H9 (cell line): ENCODE results near the gene ANKRD13A. TPM values are rescaled to one million over a fixed set of nuclear protein-coding genes. Genes with fewer than 3 reads are reported as not detected.

Experiments used
- DNase-seq: peaks from one replicate; pipeline ENCODE4 v3.0.0-alpha.2; 2017
- H2AFZ ChIP-seq: one replicate; pipeline ENCODE4 v1.6.1; 2013; ENCODE audit warnings: mild to moderate bottlenecking, low read length, control low read depth, moderate library complexity
- H2AK5ac ChIP-seq: 2 replicates; pipeline ENCODE4 v1.6.1; 2013; ENCODE audit warnings: low read length, control low read depth, mixed read lengths; ENCODE audit not compliant: insufficient read length
- H2BK120ac ChIP-seq: one replicate; pipeline ENCODE4 v1.6.1; 2013; ENCODE audit warnings: low read depth, mild to moderate bottlenecking, low read length, control low read depth, inconsistent platforms; ENCODE audit not compliant: poor library complexity, severe bottlenecking
- H2BK12ac ChIP-seq: 2 replicates; pipeline ENCODE4 v1.6.1; 2013; ENCODE audit warnings: low read length, control low read depth, mixed read lengths, low read depth; ENCODE audit not compliant: insufficient read length
- H2BK15ac ChIP-seq: 2 replicates; pipeline ENCODE4 v1.6.1; 2013; ENCODE audit warnings: low read depth, low read length, control low read depth
- H2BK20ac ChIP-seq: one replicate; pipeline ENCODE4 v1.6.1; 2013; ENCODE audit warnings: low read depth, mild to moderate bottlenecking, low read length, control low read depth, inconsistent platforms; ENCODE audit not compliant: poor library complexity, severe bottlenecking
- H2BK5ac ChIP-seq: 2 replicates; pipeline ENCODE4 v1.6.1; 2013; ENCODE audit warnings: low read length, control low read depth, mixed read lengths; ENCODE audit not compliant: insufficient read length
- H3K14ac ChIP-seq: 2 replicates; pipeline ENCODE4 v1.6.1; 2013; ENCODE audit warnings: low read length, control low read depth; ENCODE audit not compliant: insufficient read depth
- H3K18ac ChIP-seq: 2 replicates; pipeline ENCODE4 v1.6.1; 2013; ENCODE audit warnings: low read depth, mild to moderate bottlenecking, mixed read lengths, low read length, control low read depth; ENCODE audit not compliant: insufficient read length
- H3K23ac ChIP-seq: 2 replicates; pipeline ENCODE4 v1.6.1; 2013; ENCODE audit warnings: low read length, control low read depth, mixed read lengths, low read depth; ENCODE audit not compliant: insufficient read length
- H3K23me2 ChIP-seq: 2 replicates; pipeline ENCODE4 v1.6.1; 2013; ENCODE audit warnings: low read depth, mild to moderate bottlenecking, mixed read lengths, low read length, control low read depth; ENCODE audit not compliant: insufficient read length, poor library complexity, severe bottlenecking
- H3K27ac ChIP-seq: 2 replicates; pipeline ENCODE4 v1.5.1; 2013; ENCODE audit warnings: low read length, control low read depth, mixed read lengths, low read depth; ENCODE audit not compliant: insufficient read length
- H3K27me3 ChIP-seq: 2 replicates; pipeline ENCODE4 v1.6.1; 2013; ENCODE audit warnings: low read length, control low read depth, inconsistent platforms; ENCODE audit not compliant: insufficient read depth
- H3K4ac ChIP-seq: 2 replicates; pipeline ENCODE4 v1.6.1; 2013; ENCODE audit warnings: low read depth, mild to moderate bottlenecking, control low read depth, inconsistent platforms, low read length, moderate library complexity
- H3K4me1 ChIP-seq: 2 replicates; pipeline ENCODE4 v1.6.1; 2013; ENCODE audit warnings: low read length, control low read depth, inconsistent platforms; ENCODE audit not compliant: insufficient read depth
- H3K4me2 ChIP-seq: 2 replicates; pipeline ENCODE4 v1.6.1; 2013; ENCODE audit warnings: low read length, control low read depth, mixed read lengths; ENCODE audit not compliant: insufficient read length, insufficient read depth
- H3K56ac ChIP-seq: 2 replicates; pipeline ENCODE4 v1.6.1; 2013; ENCODE audit warnings: low read depth, mild to moderate bottlenecking, mixed read lengths, low read length, control low read depth; ENCODE audit not compliant: insufficient read length
- H3K79me1 ChIP-seq: 2 replicates; pipeline ENCODE4 v1.6.1; 2013; ENCODE audit warnings: low read depth, mild to moderate bottlenecking, moderate library complexity, low read length, control low read depth, inconsistent platforms; ENCODE audit not compliant: insufficient read depth, poor library complexity, severe bottlenecking
- H3K79me2 ChIP-seq: 2 replicates; pipeline ENCODE4 v1.6.1; 2013; ENCODE audit warnings: low read length, control low read depth, inconsistent platforms; ENCODE audit not compliant: insufficient read depth
- H3K9ac ChIP-seq: 2 replicates; pipeline ENCODE4 v1.6.1; 2013; ENCODE audit warnings: low read length, control low read depth, mixed read lengths; ENCODE audit not compliant: insufficient read length; ENCODE audit errors: extremely low read depth
- H3K9me3 ChIP-seq: one replicate; pipeline ENCODE4 v1.6.1; 2013; ENCODE audit warnings: low read depth, low read length, inconsistent platforms; ENCODE audit not compliant: control insufficient read depth
- H3T11ph ChIP-seq: one replicate; pipeline ENCODE4 v1.6.1; 2013; ENCODE audit warnings: mild to moderate bottlenecking, low read length, control low read depth, inconsistent platforms
- H4K20me1 ChIP-seq: one replicate; pipeline ENCODE4 v1.6.1; 2013; ENCODE audit not compliant: control insufficient read depth, insufficient read length, insufficient read depth
- H4K5ac ChIP-seq: 2 replicates; pipeline ENCODE4 v1.6.1; 2013; ENCODE audit warnings: low read depth, mild to moderate bottlenecking, mixed read lengths, low read length, control low read depth; ENCODE audit not compliant: insufficient read length
- H4K8ac ChIP-seq: replicated peaks from 2 replicates; pipeline ENCODE4 v1.6.1; 2013; ENCODE audit warnings: low read length, control low read depth, mixed read lengths, low read depth; ENCODE audit not compliant: insufficient read length
- H4K91ac ChIP-seq: 2 replicates; pipeline ENCODE4 v1.6.1; 2013; ENCODE audit warnings: low read depth, mild to moderate bottlenecking, moderate library complexity, mixed read lengths, low read length, control low read depth; ENCODE audit not compliant: insufficient read length
- H3K27ac Mint-ChIP-seq, 3 experiments: 2 replicates in 2 of 3; 3 replicates in 1 of 3; pipeline ENCODE4 v1.8.0; 2020 to 2021; ENCODE audit warnings: mixed read lengths in 3 of 3, mild to moderate bottlenecking in 1 of 3, moderate library complexity in 1 of 3
- H3K27me3 Mint-ChIP-seq: 2 replicates; pipeline ENCODE4 v1.8.0; 2021; ENCODE audit warnings: low read depth, mild to moderate bottlenecking, moderate library complexity, mixed read lengths
- H3K36me3 Mint-ChIP-seq, 3 experiments: 2 replicates in 2 of 3; 3 replicates in 1 of 3; pipeline ENCODE4 v1.8.0; 2020 to 2021; ENCODE audit warnings: low read depth in 3 of 3, mixed read lengths in 3 of 3; ENCODE audit not compliant: insufficient read depth in 1 of 3
- H3K4me1 Mint-ChIP-seq, 2 experiments: 2 replicates each; pipeline ENCODE4 v1.8.0; 2020; ENCODE audit warnings: mixed read lengths in 2 of 2
- H3K4me3 Mint-ChIP-seq, 2 experiments: 2 replicates in 1 of 2; 3 replicates in 1 of 2; pipeline ENCODE4 v1.8.0; 2020 to 2021; ENCODE audit warnings: mild to moderate bottlenecking in 2 of 2, mixed read lengths in 2 of 2, moderate library complexity in 1 of 2
- H3K9me3 Mint-ChIP-seq, 2 experiments: 2 replicates in 1 of 2; 3 replicates in 1 of 2; pipeline ENCODE4 v1.8.0; 2020; ENCODE audit warnings: mild to moderate bottlenecking in 2 of 2, mixed read lengths in 2 of 2, moderate library complexity in 1 of 2
- WGBS: extraction: QIAGEN DNeasy Blood & Tissue Kit; methylation state at CpG from one replicate; pipeline ENCODE4 v1.1.7; 2013; ENCODE audit warnings: missing lambda C conversion rate, low lambda C conversion rate, mixed read lengths; ENCODE audit not compliant: insufficient read length; ENCODE audit errors: extremely low coverage; 5-methylcytosine and 5-hydroxymethylcytosine counted together
- total RNA-seq: library from RNA; stranded (reverse); gene quantifications from 2 replicates; pipeline ENCODE4 v1.2.1, GENCODE V29; 2021
- TF ChIP-seq, protein P1 (sequence below): fragments of 200-600 bp; sonication (generic); conservative IDR thresholded peaks from 3 replicates; pipeline ENCODE4 v1.8.0; 2021; ENCODE audit warnings: antibody characterized with exemption, mild to moderate bottlenecking

ANKRD13A gene
- total RNA-seq, 1 experiment from 2014 or later, result 18.0 TPM

DNA sequence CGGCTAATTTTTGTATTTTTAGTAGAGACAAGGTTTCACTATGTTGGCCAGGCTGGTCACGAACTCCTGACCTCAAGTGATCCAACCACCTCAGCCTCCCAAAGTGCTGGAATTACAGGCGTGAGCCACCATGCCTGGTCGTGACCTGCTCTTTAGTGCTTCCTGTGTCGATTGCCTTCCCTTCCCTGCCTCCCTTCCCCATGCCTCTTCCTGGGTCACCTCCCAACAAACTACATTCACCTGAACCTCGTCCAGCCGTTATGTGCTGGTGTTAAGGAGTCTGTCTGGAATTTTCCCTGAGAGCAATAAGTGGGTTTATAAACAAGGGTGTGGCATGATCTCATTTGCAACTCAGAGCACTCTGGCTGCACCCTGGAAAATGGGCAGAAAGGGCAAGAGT, 81.2 kb downstream of the ANKRD13A start:
- DNase-seq, result no peak
- Histone ChIP-seq H3K56ac (no peak overlapping the region), H3K9ac (no peak overlapping the region), H4K91ac (no peak overlapping the region), H2BK12ac (no peak overlapping the region), H4K8ac (no peak overlapping the region), H2BK15ac (no peak overlapping the region), H3T11ph (no peak overlapping the region), H4K20me1 (no peaks in the 10 kb centered on the region), H3K23ac (no peak overlapping the region), H3K4ac (no peak overlapping the region), H3K4me1 (no peaks in the 10 kb centered on the region), H2AFZ (no peak overlapping the region), H4K5ac (no peak overlapping the region), H2BK120ac (no peak overlapping the region), H3K27me3 (no peaks in the 10 kb centered on the region), H2AK5ac (no peak overlapping the region), H3K4me2 (no peak overlapping the region), H3K9me3 (no peaks in the 10 kb centered on the region), H2BK5ac (no peak overlapping the region), H3K27ac (no peak overlapping the region), H3K18ac (no peak overlapping the region), H3K14ac (no peak overlapping the region), H3K79me1 (no peaks in the 10 kb centered on the region), H3K23me2 (no peaks in the 10 kb centered on the region), H3K79me2 (no peaks in the 10 kb centered on the region), H2BK20ac (no peak overlapping the region)
- Mint-ChIP-seq H3K27ac (no peak overlapping the region; a peak in 1 of 7 replicates), H3K4me1 (0 out of 4 replicates have a peak, but pooled peaks cover 0 to 2% of the 10 kb centered on the region in 2 experiments), H3K4me3 (no peak overlapping the region), H3K9me3 (peaks cover 3% of the 10 kb centered on the region in 2 experiments; a peak in 3 of 5 replicates), H3K27me3 (peaks cover 4% of the 10 kb centered on the region), H3K36me3 (peaks cover 0 to 2% (median 0%) of the 10 kb centered on the region in 3 experiments; a peak in 1 of 7 replicates)
- TF ChIP-seq, protein P1, sequence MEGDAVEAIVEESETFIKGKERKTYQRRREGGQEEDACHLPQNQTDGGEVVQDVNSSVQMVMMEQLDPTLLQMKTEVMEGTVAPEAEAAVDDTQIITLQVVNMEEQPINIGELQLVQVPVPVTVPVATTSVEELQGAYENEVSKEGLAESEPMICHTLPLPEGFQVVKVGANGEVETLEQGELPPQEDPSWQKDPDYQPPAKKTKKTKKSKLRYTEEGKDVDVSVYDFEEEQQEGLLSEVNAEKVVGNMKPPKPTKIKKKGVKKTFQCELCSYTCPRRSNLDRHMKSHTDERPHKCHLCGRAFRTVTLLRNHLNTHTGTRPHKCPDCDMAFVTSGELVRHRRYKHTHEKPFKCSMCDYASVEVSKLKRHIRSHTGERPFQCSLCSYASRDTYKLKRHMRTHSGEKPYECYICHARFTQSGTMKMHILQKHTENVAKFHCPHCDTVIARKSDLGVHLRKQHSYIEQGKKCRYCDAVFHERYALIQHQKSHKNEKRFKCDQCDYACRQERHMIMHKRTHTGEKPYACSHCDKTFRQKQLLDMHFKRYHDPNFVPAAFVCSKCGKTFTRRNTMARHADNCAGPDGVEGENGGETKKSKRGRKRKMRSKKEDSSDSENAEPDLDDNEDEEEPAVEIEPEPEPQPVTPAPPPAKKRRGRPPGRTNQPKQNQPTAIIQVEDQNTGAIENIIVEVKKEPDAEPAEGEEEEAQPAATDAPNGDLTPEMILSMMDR, result no peak
- no CpG with 5 or more reads among the region's 7 CpGs for WGBS
